Measurements from ENCODE around the gene UBE2I.

The UBE2I gene

DNA sequence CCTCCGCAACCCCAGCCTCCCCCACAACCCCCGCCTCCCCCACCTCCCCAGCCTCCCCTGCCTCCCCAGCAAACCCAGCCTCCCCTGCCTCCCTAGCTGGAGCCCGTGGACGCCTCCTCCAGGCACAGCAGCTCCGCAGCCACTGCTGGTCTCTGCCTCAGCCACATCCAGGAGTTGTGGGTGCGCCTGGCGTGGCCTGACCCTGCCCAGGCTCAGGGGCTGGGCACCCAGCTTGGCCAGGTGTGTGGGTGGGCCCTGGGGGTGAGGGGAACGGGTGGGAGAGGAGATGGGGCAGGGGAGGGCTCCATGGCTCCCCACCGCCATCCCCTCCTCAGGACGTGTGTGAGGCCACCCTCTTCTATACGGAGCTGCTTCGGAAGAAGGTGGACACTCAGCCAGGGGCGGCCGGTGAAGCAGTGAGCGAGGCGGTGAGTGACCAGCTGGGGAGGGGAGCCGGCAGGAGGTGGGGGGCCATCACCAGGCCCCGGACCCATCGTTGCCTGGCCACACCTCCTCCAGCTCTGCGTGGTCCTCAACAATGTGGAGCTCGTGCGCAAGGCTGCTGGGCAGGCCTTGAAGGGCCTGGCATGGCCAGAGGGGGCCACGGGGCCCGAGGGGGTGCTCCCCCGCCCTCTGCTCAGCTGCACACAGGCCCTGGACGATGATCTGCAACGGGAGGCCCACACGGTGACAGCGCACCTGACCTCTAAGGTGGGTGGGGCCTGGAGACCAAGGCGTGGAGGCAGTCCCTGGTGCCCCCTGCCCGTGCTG lies 36.4 kb downstream of the UBE2I start:
- TF ChIP-seq, protein P1, sequence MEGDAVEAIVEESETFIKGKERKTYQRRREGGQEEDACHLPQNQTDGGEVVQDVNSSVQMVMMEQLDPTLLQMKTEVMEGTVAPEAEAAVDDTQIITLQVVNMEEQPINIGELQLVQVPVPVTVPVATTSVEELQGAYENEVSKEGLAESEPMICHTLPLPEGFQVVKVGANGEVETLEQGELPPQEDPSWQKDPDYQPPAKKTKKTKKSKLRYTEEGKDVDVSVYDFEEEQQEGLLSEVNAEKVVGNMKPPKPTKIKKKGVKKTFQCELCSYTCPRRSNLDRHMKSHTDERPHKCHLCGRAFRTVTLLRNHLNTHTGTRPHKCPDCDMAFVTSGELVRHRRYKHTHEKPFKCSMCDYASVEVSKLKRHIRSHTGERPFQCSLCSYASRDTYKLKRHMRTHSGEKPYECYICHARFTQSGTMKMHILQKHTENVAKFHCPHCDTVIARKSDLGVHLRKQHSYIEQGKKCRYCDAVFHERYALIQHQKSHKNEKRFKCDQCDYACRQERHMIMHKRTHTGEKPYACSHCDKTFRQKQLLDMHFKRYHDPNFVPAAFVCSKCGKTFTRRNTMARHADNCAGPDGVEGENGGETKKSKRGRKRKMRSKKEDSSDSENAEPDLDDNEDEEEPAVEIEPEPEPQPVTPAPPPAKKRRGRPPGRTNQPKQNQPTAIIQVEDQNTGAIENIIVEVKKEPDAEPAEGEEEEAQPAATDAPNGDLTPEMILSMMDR (IDR thresholded peaks at IDR 0.05; ENCODE audit: extremely low read depth, missing control alignments) = no peak
- DNase-seq (ENCODE audit: low spot score) = no peak

DNA sequence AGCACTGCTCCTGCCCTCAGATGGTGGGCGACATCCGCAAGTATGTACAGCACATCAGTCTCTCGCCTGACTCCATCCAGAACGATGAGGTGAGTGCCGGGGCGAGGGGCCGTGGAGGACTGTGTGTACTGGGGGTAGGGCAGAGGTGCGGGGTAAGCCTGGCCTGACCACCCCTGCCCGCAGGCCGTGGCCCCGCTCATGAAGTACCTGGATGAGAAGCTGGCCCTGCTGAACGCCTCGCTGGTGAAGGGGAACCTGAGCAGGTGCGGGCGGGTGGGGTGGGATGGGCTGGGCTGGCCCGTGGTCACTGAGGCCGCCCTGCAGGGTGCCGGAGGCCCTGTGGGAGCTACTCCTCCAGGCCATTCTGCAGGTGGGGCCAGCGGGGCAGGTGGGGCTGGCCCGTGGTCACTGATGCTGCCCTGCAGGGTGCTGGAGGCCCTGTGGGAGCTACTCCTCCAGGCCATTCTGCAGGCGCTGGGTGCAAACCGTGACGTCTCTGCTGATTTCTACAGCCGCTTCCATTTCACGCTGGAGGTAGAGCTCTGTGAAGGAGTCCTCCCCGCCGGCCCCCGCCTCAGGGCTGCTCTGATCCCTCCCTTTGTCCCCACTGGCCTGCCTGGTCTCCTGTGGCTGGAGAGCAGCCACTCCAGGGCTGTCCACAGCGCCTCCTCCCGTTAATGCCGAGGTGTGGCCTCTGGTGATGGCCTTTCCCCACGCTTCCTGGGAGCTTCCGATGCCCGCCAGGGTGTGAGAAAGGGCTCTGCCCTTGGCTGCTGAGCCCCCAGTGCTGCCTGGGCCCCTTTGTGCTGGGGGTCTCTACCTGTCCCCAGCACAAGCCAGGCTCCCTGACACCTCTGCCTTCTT lies 37.2 kb downstream of the UBE2I start:
- TF ChIP-seq, protein P1 (IDR thresholded peaks at IDR 0.05; ENCODE audit: extremely low read depth, missing control alignments) = no peak
- no peak for DNase-seq (ENCODE audit: low spot score)

GRCh38 chr16:1347286-1347855 lies 37.9 kb downstream of the UBE2I start:
- DNase-seq (ENCODE audit: low spot score) = no peak

DNA sequence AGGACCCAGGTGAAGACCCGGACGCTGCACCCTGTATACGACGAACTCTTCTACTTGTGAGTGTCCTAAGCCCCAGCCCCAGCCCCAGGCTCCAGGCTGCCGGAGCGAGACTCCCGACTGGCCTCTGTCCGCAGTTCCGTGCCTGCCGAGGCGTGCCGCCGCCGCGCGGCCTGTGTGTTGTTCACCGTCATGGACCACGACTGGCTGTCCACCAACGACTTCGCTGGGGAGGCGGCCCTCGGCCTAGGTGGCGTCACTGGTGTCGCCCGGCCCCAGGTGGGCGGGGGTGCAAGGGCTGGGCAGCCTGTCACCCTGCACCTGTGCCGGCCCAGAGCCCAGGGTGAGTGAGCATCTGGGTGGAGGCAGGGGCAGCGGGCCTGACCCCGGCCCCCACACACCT lies 38.5 kb downstream of the UBE2I start:
- no peak for DNase-seq (ENCODE audit: low spot score)
- TF ChIP-seq, protein P1 (IDR thresholded peaks at IDR 0.05; ENCODE audit: extremely low read depth, missing control alignments) = no peak

More at GRCh38 chr16:1347286-1347855, 37.9 kb downstream of the UBE2I start:
- TF ChIP-seq, protein P1 (IDR thresholded peaks at IDR 0.05; ENCODE audit: extremely low read depth, missing control alignments) = no peak

DNA sequence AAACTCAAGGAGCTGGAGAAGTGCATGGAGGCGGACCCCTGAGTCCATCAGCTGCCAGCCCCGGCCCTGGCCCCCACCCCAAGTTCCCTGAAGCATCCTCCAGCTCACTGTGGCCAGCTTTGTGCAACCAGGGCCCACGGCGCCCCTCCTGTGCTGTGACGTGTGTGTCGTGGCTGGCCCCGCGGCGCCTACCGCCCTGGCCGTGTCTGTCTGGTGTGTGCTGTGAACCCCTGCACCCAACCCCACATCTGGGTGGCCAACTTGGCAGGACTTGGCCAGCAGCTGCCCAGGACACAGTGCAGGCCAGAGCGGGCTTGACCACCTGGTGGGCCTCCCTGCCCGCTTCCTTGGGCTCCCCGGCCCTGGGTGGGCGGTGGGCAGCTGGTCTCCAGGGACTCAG lies 39.0 kb downstream of the UBE2I start:
- no peak for DNase-seq (ENCODE audit: low spot score)
- TF ChIP-seq, protein P1 (IDR thresholded peaks at IDR 0.05; ENCODE audit: extremely low read depth, missing control alignments) = no peak

GRCh38 chr16:1348926-1349325 lies 39.5 kb downstream of the UBE2I start:
- TF ChIP-seq, protein P1 (IDR thresholded peaks at IDR 0.05; ENCODE audit: extremely low read depth, missing control alignments) = no peak
- no peak for DNase-seq (ENCODE audit: low spot score)

DNA sequence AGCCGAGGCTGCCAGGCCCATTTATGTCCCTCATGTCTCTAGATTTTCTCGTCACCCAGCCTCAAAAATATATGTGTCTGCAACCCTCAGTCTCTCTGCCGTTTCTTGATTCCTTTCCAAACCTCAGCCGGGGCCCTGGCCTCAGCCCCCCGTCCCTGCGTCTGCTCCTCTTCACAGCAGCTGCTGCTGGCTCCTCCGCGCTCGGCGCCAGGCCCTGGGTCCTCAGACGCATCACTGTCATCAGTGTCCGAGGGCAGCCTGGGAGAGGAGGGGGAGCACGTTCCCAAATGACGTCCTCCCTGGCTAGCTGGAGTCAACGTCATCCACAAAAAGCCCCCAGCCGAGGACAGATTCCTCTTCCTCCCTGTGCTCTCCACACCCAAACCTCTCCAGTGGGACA lies 39.9 kb downstream of the UBE2I start:
- no peak for DNase-seq (ENCODE audit: low spot score)
- TF ChIP-seq, protein P1 (IDR thresholded peaks at IDR 0.05; ENCODE audit: extremely low read depth, missing control alignments) = no peak

Data from GM20000 (cell line).